AG10803 (cell line): ENCODE results near the gene RASAL2.

ENCODE experiments used
- DNase-seq: peaks from one replicate; pipeline ENCODE4 v3.0.0; 2010; ENCODE audit warnings: low read depth
- H3K4me3 ChIP-seq: 2 replicates; pipeline ENCODE4 v1.5.1; 2011; ENCODE audit warnings: mild to moderate bottlenecking, low read length, control low read depth
- TF ChIP-seq, protein P1 (sequence below): conservative IDR thresholded peaks from 2 replicates; pipeline ENCODE4 v1.5.1; 2011; ENCODE audit warnings: mild to moderate bottlenecking, low read length, control low read depth, inconsistent platforms

Gene RASAL2

DNA sequence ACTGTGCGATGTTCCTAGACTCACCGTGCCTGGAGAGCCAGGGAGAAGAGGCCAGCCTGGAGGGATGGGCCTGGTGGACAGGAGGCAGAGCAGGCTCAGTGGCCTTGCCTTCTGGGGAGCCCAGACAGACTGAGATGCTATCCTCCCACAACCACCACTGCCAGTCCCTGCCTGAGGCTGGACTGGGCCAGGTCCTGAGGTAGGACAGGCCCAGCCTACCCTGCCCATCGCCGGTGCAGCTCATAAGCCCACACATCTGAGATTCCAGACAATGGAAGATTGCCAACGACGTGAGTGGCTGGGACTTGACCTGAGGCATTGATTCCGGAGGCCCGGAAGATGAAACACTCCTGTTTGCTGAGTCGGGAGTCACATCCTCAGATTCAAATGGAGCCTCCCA is 397.1 kb downstream of the RASAL2 start:
- no peak overlapping the region for H3K4me3 ChIP-seq
- TF ChIP-seq, protein P1, sequence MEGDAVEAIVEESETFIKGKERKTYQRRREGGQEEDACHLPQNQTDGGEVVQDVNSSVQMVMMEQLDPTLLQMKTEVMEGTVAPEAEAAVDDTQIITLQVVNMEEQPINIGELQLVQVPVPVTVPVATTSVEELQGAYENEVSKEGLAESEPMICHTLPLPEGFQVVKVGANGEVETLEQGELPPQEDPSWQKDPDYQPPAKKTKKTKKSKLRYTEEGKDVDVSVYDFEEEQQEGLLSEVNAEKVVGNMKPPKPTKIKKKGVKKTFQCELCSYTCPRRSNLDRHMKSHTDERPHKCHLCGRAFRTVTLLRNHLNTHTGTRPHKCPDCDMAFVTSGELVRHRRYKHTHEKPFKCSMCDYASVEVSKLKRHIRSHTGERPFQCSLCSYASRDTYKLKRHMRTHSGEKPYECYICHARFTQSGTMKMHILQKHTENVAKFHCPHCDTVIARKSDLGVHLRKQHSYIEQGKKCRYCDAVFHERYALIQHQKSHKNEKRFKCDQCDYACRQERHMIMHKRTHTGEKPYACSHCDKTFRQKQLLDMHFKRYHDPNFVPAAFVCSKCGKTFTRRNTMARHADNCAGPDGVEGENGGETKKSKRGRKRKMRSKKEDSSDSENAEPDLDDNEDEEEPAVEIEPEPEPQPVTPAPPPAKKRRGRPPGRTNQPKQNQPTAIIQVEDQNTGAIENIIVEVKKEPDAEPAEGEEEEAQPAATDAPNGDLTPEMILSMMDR: no peak
- DNase-seq: no peak

DNA sequence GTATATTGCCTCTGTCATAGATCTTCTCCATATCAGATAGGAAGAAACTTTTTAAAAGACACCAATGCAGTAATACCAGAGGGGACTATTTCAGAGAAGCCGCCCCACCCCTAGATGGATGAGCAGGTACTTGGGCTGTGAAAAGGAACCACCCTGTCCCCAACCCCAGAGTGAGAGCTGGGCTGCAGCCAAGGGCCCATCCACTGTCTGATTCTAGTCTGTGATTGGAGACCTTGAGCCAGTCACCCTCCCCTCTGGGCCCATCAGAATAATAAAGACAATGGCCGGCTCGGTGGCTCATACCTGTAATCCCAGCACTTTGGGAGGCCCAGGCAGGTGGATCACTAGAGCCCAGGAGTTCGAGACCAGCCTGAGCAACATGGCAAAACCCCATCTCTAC is 397.8 kb downstream of the RASAL2 start:
- TF ChIP-seq, protein P1: no peak
- H3K4me3 ChIP-seq: no peak overlapping the region
- no peak for DNase-seq

DNA sequence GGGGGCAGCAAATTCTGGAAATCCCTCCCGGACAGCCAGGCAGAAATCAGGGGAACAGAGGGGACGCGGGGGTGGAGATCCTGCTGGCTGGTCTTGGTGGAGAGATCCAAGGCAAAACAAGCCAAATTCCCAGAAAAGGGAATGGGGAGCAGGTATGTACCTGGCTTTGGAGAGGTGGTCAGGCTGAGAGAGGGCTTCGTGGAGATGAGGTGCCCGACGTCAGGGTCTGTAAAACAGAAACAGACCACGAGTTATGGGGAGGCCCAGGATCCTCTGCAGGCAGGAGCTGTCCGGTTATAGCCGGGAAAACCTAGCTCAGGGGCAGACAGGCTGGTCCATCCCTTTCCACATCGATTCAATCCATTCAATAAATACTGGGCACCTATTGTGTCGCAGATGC is 398.4 kb downstream of the RASAL2 start:
- no peak overlapping the region for H3K4me3 ChIP-seq

DNA sequence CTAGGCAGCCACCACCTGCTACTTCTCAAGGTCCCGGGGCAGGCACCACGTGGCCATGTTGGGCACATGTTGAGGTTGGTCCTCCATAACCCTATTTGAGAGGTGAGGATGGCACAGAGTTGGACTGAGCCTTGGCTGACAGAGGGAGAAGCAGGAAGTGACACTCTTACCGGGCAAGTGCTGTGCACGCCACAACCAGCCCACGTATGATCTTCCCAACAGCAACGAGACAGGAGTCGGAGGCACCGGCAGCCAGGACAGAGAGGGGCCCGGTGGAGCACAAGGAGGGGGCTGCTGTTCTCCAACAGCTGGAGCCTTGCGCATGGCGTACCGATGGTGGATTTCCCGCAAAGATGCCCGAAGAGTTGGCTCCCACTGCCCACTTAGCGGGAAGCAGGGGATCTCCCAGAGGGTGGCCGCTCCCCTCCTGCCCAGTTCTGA is 399.4 kb downstream of the RASAL2 start:
- DNase-seq: no peak
- H3K4me3 ChIP-seq: no peak overlapping the region
- TF ChIP-seq, protein P1: no peak

More for the DNA sequence above, 398.4 kb downstream of the RASAL2 start:
- DNase-seq: no peak
- TF ChIP-seq, protein P1: no peak

DNA sequence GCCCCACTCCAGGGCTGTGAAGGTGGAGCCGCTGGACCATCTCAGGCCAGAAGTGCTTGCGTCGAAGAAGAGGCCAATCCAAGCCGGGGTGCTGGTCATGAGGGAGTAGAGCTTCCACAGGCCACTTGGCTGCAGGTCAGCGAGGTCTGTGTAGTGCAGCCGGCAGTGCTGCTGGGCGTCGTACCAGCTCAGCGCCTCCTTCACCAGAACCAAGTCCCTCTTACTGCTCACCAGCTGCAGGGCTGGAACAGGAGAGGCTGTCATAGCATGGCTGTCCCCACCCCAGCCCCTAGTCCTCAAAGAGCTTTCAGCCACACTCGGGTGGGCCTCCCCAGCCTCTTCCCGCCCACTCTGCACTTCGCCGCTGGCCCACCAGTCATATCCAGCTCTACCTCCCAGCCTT is 400.7 kb downstream of the RASAL2 start:
- TF ChIP-seq, protein P1: no peak
- no peak overlapping the region for H3K4me3 ChIP-seq
- DNase-seq: no peak

DNA sequence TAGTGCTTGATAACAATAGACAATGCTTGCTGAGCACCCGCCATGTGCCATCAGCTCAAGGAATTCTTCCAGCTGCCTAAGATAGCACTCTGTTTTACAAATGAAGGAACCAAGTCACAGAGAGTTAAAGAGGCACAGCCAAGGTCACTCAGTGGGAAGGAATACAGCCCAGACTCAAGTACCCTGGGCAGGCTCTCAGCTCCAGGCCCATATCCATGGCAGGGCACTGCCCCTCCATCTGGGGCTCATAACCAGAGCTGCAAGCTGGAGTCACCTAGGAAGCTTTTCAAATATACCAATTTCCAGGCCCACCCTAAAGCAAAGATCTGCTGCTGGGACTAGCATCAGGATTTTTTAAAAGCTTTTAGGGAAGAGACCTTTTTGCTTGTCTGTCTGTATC is 401.3 kb downstream of the RASAL2 start:
- no peak overlapping the region for H3K4me3 ChIP-seq
- TF ChIP-seq, protein P1: no peak
- no peak for DNase-seq

DNA sequence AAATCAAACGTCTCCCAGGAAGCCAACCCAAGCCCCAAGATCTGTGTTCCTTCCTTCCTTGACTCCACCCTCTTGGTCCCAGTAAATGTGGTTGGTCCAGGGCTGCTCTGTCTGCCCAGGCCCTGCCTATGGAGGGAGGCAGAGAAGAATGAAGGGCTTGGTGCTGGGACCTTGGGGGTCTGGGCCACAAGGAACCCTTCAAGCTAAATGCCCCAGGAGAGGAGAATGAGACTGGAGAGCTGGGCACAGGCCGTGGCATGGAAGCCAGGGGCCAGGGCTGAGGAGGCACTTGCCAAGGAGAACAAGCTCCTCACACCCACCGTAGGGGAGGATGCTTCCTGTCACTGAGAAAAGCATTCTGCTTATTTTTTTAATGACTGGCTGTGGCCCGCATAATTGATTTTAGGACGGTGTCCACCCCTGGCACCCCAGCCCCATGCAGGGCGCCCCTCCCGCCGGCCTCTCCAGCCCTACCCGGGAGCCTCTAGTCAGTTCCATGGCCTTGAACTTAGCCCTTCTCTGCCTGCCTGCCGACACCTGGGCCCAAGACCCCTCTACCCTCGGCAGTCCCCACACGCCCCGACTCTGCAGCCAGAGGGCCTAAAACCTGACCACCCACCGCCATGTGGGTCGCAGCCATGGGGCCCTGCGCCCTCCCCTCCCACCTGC is 402.0 kb downstream of the RASAL2 start:
- DNase-seq: no peak
- TF ChIP-seq, protein P1: no peak
- no peak overlapping the region for H3K4me3 ChIP-seq
